ENCODE measurements around the gene IP6K2.
A peak's percentile ranks its signal among the peaks of the same experiment; 100 is the strongest.
"Not testable (repeated sequence)": the region's sequence is repeated elsewhere in the genome, so short reads cannot be mapped to it uniquely, and the experiment has no call there.

IP6K2 gene, protein sequence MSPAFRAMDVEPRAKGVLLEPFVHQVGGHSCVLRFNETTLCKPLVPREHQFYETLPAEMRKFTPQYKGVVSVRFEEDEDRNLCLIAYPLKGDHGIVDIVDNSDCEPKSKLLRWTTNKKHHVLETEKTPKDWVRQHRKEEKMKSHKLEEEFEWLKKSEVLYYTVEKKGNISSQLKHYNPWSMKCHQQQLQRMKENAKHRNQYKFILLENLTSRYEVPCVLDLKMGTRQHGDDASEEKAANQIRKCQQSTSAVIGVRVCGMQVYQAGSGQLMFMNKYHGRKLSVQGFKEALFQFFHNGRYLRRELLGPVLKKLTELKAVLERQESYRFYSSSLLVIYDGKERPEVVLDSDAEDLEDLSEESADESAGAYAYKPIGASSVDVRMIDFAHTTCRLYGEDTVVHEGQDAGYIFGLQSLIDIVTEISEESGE

DNA sequence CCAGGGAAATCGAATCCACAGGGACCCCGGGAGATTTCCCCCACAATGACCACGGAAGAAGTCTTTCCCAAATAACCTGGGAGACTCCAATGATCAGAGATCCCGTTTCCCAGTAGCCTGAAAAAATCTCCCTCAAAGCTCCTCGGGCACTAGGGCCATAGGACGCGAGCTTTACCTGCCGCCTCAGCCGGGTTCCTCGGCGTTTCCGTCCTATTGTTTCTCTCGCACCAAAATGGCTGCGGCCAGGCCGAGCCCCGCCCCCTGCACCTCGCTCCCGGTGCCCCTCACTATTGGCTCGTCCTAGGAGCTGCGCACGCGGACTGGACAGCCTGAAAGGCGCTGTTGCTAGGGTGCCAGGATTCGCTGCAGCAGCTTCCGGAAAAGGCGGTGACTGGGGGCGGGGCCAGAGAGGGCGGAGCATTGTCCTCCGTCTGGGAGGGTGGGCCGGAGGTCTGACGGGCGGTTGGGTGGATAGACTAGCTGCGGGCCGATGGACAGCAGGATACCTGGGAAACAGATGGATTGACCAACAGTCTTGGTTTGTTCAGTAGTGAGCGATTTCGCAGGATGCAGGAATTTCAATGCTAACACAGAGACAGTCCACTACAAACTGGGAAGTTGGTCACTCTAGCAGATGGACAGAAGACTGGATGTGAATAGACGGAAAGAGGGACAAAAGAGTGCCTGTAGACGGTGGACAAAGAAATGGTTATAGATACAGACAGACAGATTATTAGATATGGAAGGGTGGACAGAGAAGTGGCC is at the start of gene IP6K2:
TSS of gene IP6K2 (minus strand) at position 240 of the 765 bp plus-strand sequence. CDS start 21,930 bp downstream, outside the sequence.
- DNase-seq (ENCODE audit: low read depth in 2 of 2), result peak; percentile 97 to 99

- DNase-seq (ENCODE audit: low read depth in 2 of 2), result no peak
Observed at GRCh38 chr3:48765376-48765775, 48.4 kb upstream of the IP6K2 start.

- no peak for DNase-seq (ENCODE audit: low read depth in 2 of 2)
Observed at GRCh38 chr3:48762816-48763215, 45.8 kb upstream of the IP6K2 start.

GRCh38 chr3:48759991-48760540 is 43.0 kb upstream of the IP6K2 start:
- DNase-seq (ENCODE audit: low read depth in 2 of 2), result not testable (repeated sequence)

GRCh38 chr3:48759531-48759930 is 42.5 kb upstream of the IP6K2 start:
- DNase-seq (ENCODE audit: low read depth in 2 of 2), result not testable (repeated sequence)

GRCh38 chr3:48759071-48759470 is 42.0 kb upstream of the IP6K2 start:
- no peak for DNase-seq (ENCODE audit: low read depth in 2 of 2)

DNA sequence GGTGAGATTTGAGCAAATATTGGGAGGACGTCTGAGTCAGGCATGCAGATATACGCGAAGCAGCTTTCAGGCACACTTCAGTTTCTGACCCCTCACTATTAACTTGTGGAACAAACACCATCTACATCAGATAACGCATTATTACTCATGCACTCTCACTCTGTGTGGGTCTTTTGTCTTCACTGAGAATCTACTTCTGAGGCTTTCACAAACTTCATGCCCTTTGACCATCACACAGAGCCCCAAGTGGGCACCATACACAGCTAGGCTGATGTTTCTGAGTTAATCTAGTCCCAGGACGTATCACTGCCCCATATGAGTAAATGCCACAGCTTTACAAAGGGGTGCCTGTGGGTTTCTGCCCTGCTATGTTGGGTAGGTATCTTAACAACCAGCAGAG is 39.6 kb upstream of the IP6K2 start:
- DNase-seq (ENCODE audit: low read depth in 2 of 2), result no peak

DNA sequence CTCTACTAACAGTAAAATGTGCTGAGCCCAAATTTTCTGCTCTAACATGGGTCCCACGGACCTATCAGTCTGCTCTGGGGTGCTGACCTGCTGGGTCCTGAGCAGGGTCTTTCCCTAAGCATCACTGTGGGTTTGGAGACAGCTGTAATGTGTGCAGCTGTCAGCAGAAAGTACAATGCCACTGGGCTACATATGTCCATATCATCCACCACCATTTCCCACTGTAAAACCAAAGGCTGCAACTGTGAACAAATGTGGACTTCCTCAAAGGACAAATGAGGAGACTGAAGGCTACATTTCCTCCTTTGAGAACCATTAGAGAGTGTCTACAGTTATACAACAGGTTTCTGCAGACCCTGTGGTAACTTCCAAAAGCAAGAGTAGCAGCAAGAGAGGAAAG is 33.8 kb upstream of the IP6K2 start:
- no peak for DNase-seq (ENCODE audit: low read depth in 2 of 2)

GRCh38 chr3:48748754-48749153 is 31.7 kb upstream of the IP6K2 start:
- no peak for DNase-seq (ENCODE audit: low read depth in 2 of 2)

- no peak for DNase-seq (ENCODE audit: low read depth in 2 of 2)
Observed at GRCh38 chr3:48747706-48748105, 30.7 kb upstream of the IP6K2 start.

- no peak for DNase-seq (ENCODE audit: low read depth in 2 of 2)
Observed at GRCh38 chr3:48747015-48747615, 30.1 kb upstream of the IP6K2 start.

- no peak for DNase-seq (ENCODE audit: low read depth in 2 of 2)
Observed at GRCh38 chr3:48743773-48744172, 26.8 kb upstream of the IP6K2 start.

DNA sequence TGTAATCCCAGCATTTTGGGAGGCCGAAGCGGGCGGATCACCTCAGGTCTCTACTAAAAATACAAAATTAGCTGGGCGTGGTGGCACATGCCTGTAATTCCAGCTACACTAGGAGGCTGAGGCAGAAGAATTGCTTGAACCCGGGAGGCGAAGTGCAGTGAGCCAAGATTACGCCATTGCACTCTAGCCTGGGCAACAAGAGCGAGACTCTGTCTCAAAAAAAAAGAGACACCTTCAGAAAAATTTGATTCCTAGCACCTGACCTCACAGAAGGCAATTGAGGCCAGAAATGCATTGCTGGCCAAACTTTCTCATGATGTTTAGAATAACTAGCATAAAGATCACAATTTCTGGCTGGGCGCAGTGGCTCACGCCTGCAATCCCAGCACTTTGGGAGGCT is 24.2 kb upstream of the IP6K2 start:
- DNase-seq (ENCODE audit: low read depth in 2 of 2), result not testable (repeated sequence)

- DNase-seq (ENCODE audit: low read depth in 2 of 2), result peak in 1 of 2 donors; percentile 6
Observed at GRCh38 chr3:48739955-48740823, 23.2 kb upstream of the IP6K2 start.

DNA sequence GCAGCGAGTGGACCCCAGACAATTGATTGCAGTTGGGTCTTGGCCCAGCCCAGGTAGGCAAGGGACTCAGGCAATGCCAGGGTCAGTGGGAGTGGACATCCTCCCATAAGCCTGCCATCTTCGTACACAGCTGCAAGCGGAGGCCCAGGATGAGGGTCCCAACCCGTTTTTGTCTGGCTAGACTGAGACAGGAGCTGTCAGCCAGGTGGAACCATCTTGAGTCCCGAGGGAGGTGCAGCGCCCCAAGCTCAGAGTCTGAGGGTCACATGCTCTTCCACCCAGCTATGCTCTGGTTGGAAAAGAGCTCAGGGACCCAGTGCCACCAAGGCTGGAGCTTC is 22.6 kb upstream of the IP6K2 start:
- no peak for DNase-seq (ENCODE audit: low read depth in 2 of 2)

DNA sequence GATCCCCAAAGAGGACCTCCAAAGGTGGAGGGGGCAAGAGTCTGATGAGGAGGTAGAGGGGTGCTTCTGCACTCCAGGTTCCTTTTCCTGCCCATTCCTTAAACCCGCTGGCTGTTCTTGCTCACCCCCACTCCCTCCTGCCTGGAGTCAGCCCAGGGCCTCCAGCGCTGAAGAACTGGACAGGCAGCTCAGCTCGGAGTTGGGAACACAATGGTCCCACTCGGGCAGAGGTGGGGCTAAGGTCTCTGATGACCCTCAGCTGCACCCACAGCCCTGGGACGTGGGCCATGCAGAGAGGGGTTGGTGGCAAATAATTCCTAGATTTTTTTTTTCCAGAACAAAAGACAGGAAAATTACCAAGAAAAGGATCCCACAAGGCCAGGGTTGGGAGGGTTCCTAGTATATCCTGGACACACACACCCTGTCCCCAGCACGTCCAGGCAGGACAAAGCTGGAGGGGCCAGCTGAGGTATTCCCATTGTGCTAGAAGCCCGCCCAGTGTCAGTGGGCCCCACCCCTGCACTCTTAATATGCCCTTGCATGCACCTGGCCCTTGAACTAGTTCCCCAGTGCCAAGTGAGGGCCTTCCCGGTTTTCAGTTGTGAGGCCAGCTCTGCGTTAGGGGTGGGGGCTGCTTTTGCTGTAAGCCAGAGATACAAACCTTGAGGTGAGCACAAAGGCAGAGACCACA is 22.1 kb upstream of the IP6K2 start:
- no peak for DNase-seq (ENCODE audit: low read depth in 2 of 2)

- DNase-seq (ENCODE audit: low read depth in 2 of 2), result no peak
Observed at GRCh38 chr3:48738144-48738536, 21.1 kb upstream of the IP6K2 start.

GRCh38 chr3:48735075-48735767 is 18.2 kb upstream of the IP6K2 start:
- not testable (repeated sequence) for DNase-seq (ENCODE audit: low read depth in 2 of 2)

DNA sequence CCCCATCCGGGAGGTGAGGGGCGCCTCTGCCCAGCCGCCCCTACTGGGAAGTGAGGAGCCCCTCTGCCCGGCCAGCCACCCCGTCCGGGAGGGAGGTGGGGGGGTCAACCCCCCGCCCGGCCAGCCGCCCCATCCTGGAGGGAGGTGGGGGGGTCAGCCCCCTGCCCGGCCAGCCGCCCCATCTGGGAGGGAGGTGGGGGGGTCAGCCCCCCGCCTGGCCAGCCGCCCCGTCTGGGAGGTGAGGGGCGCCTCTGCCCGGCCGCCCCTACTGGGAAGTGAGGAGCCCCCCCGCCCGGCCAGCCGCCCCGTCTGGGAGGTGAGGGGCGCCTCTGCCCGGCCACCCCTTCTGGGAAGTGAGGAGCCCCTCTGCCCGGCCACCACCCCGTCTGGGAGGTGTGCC is 17.5 kb upstream of the IP6K2 start:
- DNase-seq (ENCODE audit: low read depth in 2 of 2), result not testable (repeated sequence)
